Natural killer cell treated with Interleukin-12 subunit alpha and Interleukin-12 subunit beta and Interleukin-15 and Interleukin-18, amount 100 ng/mL, for 72 hours (primary cell): Measurements from ENCODE around the gene AGO3. TPM values are rescaled to one million over a fixed set of nuclear protein-coding genes. Genes with fewer than 3 reads are reported as not detected.
A peak's percentile ranks its signal among the peaks of the same experiment; 100 is the strongest.
"Not testable (repeated sequence)": the region's sequence is repeated elsewhere in the genome, so short reads cannot be mapped to it uniquely, and the experiment has no call there.

Source experiments
- ATAC-seq, 2 donors: fragments of 150-1000 bp; cut with Tn5 transposase in 1 of 2; sonication (Bioruptor Pico), chemical (Tn5 transposase) in 1 of 2; 2 replicates each; pipeline ENCODE4 v1.10.0; 2021
- DNase-seq: peaks from one replicate; pipeline ENCODE4 v3.0.0; 2022; ENCODE audit warnings: low spot score
- H3K27ac Mint-ChIP-seq, 2 donors: 1 replicate in 1 of 2; 2 replicates in 1 of 2; pipeline ENCODE4 v1.8.0; 2022; ENCODE audit warnings: mixed read lengths in 2 of 2, mild to moderate bottlenecking in 1 of 2, moderate library complexity in 1 of 2
- H3K27me3 Mint-ChIP-seq, 2 donors: 1 replicate in 1 of 2; 2 replicates in 1 of 2; pipeline ENCODE4 v1.8.0; 2022; ENCODE audit warnings: mixed read lengths in 2 of 2
- H3K36me3 Mint-ChIP-seq: one replicate; pipeline ENCODE4 v1.8.0; 2022; ENCODE audit warnings: mixed read lengths
- H3K4me1 Mint-ChIP-seq, 2 donors: 1 replicate in 1 of 2; 2 replicates in 1 of 2; pipeline ENCODE4 v1.8.0; 2022; ENCODE audit warnings: low read depth in 2 of 2, mixed read lengths in 2 of 2, mild to moderate bottlenecking in 1 of 2
- H3K4me3 Mint-ChIP-seq: one replicate; pipeline ENCODE4 v1.8.0; 2022; ENCODE audit warnings: mixed read lengths
- H3K9me3 Mint-ChIP-seq: 2 replicates; pipeline ENCODE4 v1.8.0; 2022; ENCODE audit warnings: mixed read lengths
- total RNA-seq, 2 donors: library from RNA; stranded (reverse); gene quantifications; one replicate each; pipeline ENCODE4 v1.2.3, GENCODE V29; 2022

AGO3 gene
- total RNA-seq, 2 donors from 2014 or later, result 37.7 to 56.5 TPM

GRCh38 chr1:35988237-35988636 lies 57.3 kb downstream of the AGO3 start:
- Mint-ChIP-seq H3K4me1 (peaks cover 0 to 3% of the 10 kb centered on the region in 2 donors), H3K9me3 (no peaks in the 10 kb centered on the region), H3K27me3 (no peaks in the 10 kb centered on the region), H3K4me3 (no peak overlapping the region), H3K27ac (no peak overlapping the region), H3K36me3 (no peaks in the 10 kb centered on the region)
- ATAC-seq (peak in 1 of 2 donors; percentile 79), DNase-seq (no peak)

DNA sequence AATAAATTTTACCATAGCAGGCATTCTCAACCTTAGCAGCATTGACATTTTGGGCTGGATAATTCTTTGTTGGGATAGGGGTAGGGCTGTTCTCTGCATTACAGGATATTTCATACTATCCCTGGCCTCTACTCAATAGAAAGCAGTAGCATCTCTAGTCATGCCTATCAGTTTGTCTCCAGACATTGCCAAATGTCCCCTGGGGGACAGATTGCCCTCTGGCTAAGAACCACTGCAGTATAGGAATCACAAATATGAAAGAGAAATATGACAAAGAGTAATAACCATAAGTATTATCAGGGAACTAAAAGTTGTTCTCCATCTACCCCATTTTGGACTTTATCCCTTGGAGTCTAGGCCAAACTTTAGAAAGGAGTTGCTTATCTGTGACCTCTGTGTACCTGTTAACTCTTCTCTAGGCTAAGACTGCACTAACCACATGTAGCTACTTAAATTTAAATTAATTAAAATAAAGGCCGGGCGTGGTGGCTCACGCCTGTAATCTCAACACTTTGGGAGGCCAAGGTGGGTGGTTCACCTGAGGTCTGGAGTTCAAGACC lies 76.1 kb downstream of the AGO3 start:
- DNase-seq (no peak), ATAC-seq (no peak)
- H3K36me3 Mint-ChIP-seq, result no peaks in the 10 kb centered on the region
- H3K27me3 Mint-ChIP-seq, result no peaks in the 10 kb centered on the region
- H3K4me1 Mint-ChIP-seq, result no peaks in the 10 kb centered on the region
- no peaks in the 10 kb centered on the region for H3K9me3 Mint-ChIP-seq
- H3K4me3 Mint-ChIP-seq, result no peak overlapping the region
- no peak overlapping the region for H3K27ac Mint-ChIP-seq

- Mint-ChIP-seq H3K27me3 (no peaks in the 10 kb centered on the region), H3K4me1 (no peaks in the 10 kb centered on the region), H3K4me3 (no peak overlapping the region), H3K36me3 (no peaks in the 10 kb centered on the region), H3K27ac (no peak overlapping the region), H3K9me3 (no peaks in the 10 kb centered on the region)
- DNase-seq (no peak), ATAC-seq (no peak)
These were observed 76.8 kb downstream of the AGO3 start for GRCh38 chr1:36007741-36008140.

GRCh38 chr1:36008546-36009197 lies 77.8 kb downstream of the AGO3 start:
- Mint-ChIP-seq H3K4me3 (no peak overlapping the region), H3K4me1 (no peaks in the 10 kb centered on the region), H3K9me3 (no peaks in the 10 kb centered on the region), H3K27ac (no peak overlapping the region), H3K36me3 (peaks cover 5% of the 10 kb centered on the region), H3K27me3 (no peaks in the 10 kb centered on the region)
- ATAC-seq (peak in 1 of 2 donors; percentile 24), DNase-seq (no peak)

- no peaks in the 10 kb centered on the region for H3K4me1 Mint-ChIP-seq
- no peaks in the 10 kb centered on the region for H3K9me3 Mint-ChIP-seq
- H3K27ac Mint-ChIP-seq, result no peak overlapping the region
- no peaks in the 10 kb centered on the region for H3K27me3 Mint-ChIP-seq
- no peak for DNase-seq
- H3K4me3 Mint-ChIP-seq, result no peak overlapping the region
- ATAC-seq, result no peak
- H3K36me3 Mint-ChIP-seq, result peaks cover 11% of the 10 kb centered on the region
These were observed 83.9 kb downstream of the AGO3 start for GRCh38 chr1:36014722-36015220.

GRCh38 chr1:36016686-36017085 lies 85.8 kb downstream of the AGO3 start:
- Mint-ChIP-seq H3K36me3 (peaks cover 11% of the 10 kb centered on the region), H3K27me3 (no peaks in the 10 kb centered on the region), H3K27ac (no peak overlapping the region), H3K9me3 (no peaks in the 10 kb centered on the region), H3K4me1 (no peaks in the 10 kb centered on the region), H3K4me3 (no peak overlapping the region)
- ATAC-seq (no peak), DNase-seq (no peak)

DNA sequence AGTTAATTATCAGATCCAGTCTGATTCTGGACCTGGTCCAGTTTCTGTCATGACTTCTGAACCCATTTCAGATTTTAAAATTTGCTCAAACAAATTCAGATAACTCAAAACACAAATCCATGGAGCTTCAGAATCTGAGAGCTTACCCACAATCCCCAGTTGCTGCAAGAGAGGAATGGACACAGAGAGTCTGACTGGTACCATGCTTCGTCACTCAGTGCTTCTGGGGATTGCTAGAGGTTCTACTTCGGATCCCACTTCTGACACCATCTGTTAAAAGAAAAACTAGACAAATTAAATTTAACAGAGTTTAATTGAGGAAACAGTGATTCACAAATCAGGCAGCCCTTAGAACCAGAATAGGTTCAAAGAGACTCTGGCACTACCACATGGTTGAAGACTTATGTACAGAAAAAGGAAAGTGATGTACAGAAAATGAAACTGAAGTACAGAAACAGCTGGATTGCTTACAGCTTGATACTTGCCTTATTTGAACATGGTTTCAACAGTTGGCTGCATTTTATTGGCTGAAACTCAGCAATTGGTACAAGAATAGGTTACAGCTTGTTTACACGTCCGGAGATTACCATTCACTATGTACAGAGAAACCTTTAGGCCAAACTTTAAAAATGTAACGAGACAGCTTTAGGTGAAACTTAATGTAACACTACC lies 92.3 kb downstream of the AGO3 start:
- Mint-ChIP-seq H3K27me3 (no peaks in the 10 kb centered on the region), H3K4me1 (peaks cover 0 to 14% of the 10 kb centered on the region in 2 donors), H3K4me3 (peak overlapping the region; percentile 55), H3K36me3 (peaks cover 21% of the 10 kb centered on the region), H3K27ac (peak overlapping the region in 1 of 2 donors; percentile 64), H3K9me3 (no peaks in the 10 kb centered on the region)
- ATAC-seq (peak in 1 of 2 donors; percentile 67), DNase-seq (no peak)

- peak overlapping the region; percentile 55 for H3K4me3 Mint-ChIP-seq
- peak overlapping the region in 1 of 2 donors; percentile 64 for H3K27ac Mint-ChIP-seq
- DNase-seq, ATAC-seq, H3K9me3 Mint-ChIP-seq, H3K27me3 Mint-ChIP-seq: not testable (repeated sequence)
- H3K4me1 Mint-ChIP-seq, result peaks cover 0 to 14% of the 10 kb centered on the region in 2 donors
- peaks cover 21% of the 10 kb centered on the region for H3K36me3 Mint-ChIP-seq
These were observed 93.1 kb downstream of the AGO3 start for GRCh38 chr1:36024024-36024423.

- Mint-ChIP-seq H3K4me3 (no peak overlapping the region), H3K4me1 (peaks cover 0 to 14% of the 10 kb centered on the region in 2 donors), H3K36me3 (peaks cover 21% of the 10 kb centered on the region), H3K27me3 (no peaks in the 10 kb centered on the region), H3K27ac (peak overlapping the region in 1 of 2 donors; percentile 64), H3K9me3 (no peaks in the 10 kb centered on the region)
- no peak for DNase-seq
- ATAC-seq, result no peak
These were observed 93.9 kb downstream of the AGO3 start for GRCh38 chr1:36024847-36025246.

- Mint-ChIP-seq H3K27me3 (no peaks in the 10 kb centered on the region), H3K4me1 (peaks cover 0 to 14% of the 10 kb centered on the region in 2 donors), H3K27ac (no peak overlapping the region), H3K36me3 (peaks cover 32% of the 10 kb centered on the region), H3K9me3 (no peaks in the 10 kb centered on the region), H3K4me3 (no peak overlapping the region)
- DNase-seq, result no peak
- no peak for ATAC-seq
These were observed 96.9 kb downstream of the AGO3 start for GRCh38 chr1:36027766-36028165.

- Mint-ChIP-seq H3K9me3 (no peaks in the 10 kb centered on the region), H3K36me3 (peaks cover 23% of the 10 kb centered on the region)
These were observed 100.5 kb downstream of the AGO3 start for GRCh38 chr1:36031441-36031840.

GRCh38 chr1:36034692-36035091 lies 103.8 kb downstream of the AGO3 start:
- peak overlapping the region; percentile 61 to 80 for H3K27ac Mint-ChIP-seq
- no peaks in the 10 kb centered on the region for H3K9me3 Mint-ChIP-seq
- peak in 1 of 2 donors; percentile 46 for ATAC-seq
- no peak overlapping the region for H3K4me3 Mint-ChIP-seq
- no peaks in the 10 kb centered on the region for H3K27me3 Mint-ChIP-seq
- no peak for DNase-seq
- H3K4me1 Mint-ChIP-seq, result peaks cover 0 to 4% of the 10 kb centered on the region in 2 donors
- H3K36me3 Mint-ChIP-seq, result peaks cover 18% of the 10 kb centered on the region

More at GRCh38 chr1:36031441-36031840, 100.5 kb downstream of the AGO3 start:
- Mint-ChIP-seq H3K27ac (no peak overlapping the region), H3K4me1 (peaks cover 0 to 4% of the 10 kb centered on the region in 2 donors), H3K27me3 (no peaks in the 10 kb centered on the region), H3K4me3 (no peak overlapping the region)
- DNase-seq (no peak), ATAC-seq (no peak)

- Mint-ChIP-seq H3K4me1 (peaks cover 0 to 4% of the 10 kb centered on the region in 2 donors), H3K4me3 (no peak overlapping the region), H3K27me3 (no peaks in the 10 kb centered on the region), H3K36me3 (peaks cover 18% of the 10 kb centered on the region), H3K27ac (peak overlapping the region; percentile 61 to 80), H3K9me3 (no peaks in the 10 kb centered on the region)
- DNase-seq (no peak), ATAC-seq (no peak)
These were observed 104.2 kb downstream of the AGO3 start for GRCh38 chr1:36035154-36035553.

DNA sequence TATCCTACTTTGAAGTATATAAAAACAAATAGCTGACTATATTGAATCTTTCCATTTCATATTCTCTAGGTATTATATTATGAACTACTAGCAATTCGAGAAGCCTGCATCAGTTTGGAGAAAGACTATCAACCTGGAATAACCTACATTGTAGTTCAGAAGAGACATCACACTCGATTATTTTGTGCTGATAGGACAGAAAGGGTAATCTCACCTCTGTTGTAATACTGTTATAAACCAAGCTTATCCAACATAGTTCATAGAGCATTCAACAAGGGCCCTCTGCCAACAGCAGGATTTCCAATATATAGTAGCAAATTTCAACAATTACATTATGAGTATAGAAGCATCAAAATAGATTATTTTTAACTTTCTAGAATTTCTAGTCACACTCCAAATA lies 109.3 kb downstream of the AGO3 start:
- ATAC-seq (no peak), DNase-seq (no peak)
- Mint-ChIP-seq H3K4me1 (no peaks in the 10 kb centered on the region), H3K27ac (no peak overlapping the region), H3K27me3 (no peaks in the 10 kb centered on the region), H3K9me3 (no peaks in the 10 kb centered on the region), H3K4me3 (no peak overlapping the region), H3K36me3 (peaks cover 7% of the 10 kb centered on the region)
